Measurements from ENCODE around the gene TMEM175.

TMEM175 gene

DNA sequence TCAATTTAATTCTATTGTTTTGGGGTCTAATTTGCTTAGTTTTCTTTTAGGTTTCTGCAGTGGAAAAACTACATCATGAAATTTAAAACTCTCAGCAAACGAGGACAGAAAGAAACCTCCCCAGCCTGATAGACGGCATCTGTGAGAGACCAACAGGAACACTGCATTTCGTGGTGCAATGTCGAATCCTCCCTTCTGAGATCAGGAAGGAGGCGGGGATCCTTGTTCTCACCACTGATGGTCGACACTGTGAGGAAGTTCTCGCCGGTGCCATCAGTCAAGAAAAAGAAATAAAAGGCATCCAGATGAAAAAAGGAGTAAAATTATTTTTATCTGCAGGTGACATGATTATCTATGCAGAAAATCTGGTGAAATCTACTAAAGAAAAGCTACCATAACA is 16.7 kb upstream of the TMEM175 start:
- Histone ChIP-seq H3K4me3 (ENCODE audit: low read depth, low read length) (no peak overlapping the region), H3K27ac (ENCODE audit: extremely low read depth, low read depth, low read length) (no peak overlapping the region), H3K36me3 (ENCODE audit: control insufficient read depth in 2 of 2, insufficient read depth in 1 of 2, low read length in 2 of 2) (peaks cover 0 to 28% of the 10 kb centered on the region in 2 experiments; a peak in 1 of 3 replicates), H3K9me3 (ENCODE audit: control insufficient read depth, insufficient read depth, low read depth, low read length) (no peaks in the 10 kb centered on the region), H3K4me1 (ENCODE audit: control insufficient read depth, insufficient read depth, low read length) (no peaks in the 10 kb centered on the region)
- ChIA-PET POLR2A (no interaction called here), CTCF (no interaction called here)
- TF ChIP-seq ZNF350 (tag by site-specific recombination; IDR thresholded peaks at IDR 0.05), result no peak
- no peak for TF ChIP-seq ZNF274 (IDR thresholded peaks at IDR 0.05; ENCODE audit: low read length)
- no peak for TF ChIP-seq ZNF274 (tag by site-specific recombination; IDR thresholded peaks at IDR 0.05; ENCODE audit: borderline replicate concordance)
- no peak for TF ChIP-seq ZNF626 (tag by site-specific recombination; IDR thresholded peaks at IDR 0.05)
- no peak for TF ChIP-seq SETDB1 (IDR thresholded peaks at IDR 0.05; ENCODE audit: insufficient read length, low read length)
- TF ChIP-seq ZNF132 (tag by site-specific recombination; IDR thresholded peaks at IDR 0.05; ENCODE audit: borderline replicate concordance), result no peak
- TF ChIP-seq ZIC2 (tag by site-specific recombination; IDR thresholded peaks at IDR 0.05), result no peak
- TF ChIP-seq ZNF670 (tag by site-specific recombination; IDR thresholded peaks at IDR 0.05; ENCODE audit: low read depth), result no peak

DNA sequence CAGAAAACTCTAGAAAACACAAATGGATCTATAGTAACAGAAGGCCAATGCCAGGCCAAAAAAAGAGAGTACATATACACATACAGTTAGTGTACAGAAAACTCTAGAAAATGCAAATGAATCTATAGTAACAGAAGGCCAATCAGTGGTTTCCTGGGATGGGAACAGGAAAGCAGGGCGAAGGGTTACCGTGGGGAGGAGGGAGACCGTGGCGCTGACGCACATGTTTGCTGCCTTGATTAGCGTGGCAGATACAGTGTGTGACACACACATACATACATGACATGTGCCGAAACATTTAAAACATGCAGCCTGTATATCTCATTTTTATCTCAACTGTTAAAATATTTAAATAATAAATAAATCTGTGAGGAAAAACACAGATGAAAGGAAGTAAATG is 14.8 kb upstream of the TMEM175 start:
- no peak overlapping the region for H3K27ac ChIP-seq (ENCODE audit: extremely low read depth, low read depth, low read length)
- TF ChIP-seq, protein P1, sequence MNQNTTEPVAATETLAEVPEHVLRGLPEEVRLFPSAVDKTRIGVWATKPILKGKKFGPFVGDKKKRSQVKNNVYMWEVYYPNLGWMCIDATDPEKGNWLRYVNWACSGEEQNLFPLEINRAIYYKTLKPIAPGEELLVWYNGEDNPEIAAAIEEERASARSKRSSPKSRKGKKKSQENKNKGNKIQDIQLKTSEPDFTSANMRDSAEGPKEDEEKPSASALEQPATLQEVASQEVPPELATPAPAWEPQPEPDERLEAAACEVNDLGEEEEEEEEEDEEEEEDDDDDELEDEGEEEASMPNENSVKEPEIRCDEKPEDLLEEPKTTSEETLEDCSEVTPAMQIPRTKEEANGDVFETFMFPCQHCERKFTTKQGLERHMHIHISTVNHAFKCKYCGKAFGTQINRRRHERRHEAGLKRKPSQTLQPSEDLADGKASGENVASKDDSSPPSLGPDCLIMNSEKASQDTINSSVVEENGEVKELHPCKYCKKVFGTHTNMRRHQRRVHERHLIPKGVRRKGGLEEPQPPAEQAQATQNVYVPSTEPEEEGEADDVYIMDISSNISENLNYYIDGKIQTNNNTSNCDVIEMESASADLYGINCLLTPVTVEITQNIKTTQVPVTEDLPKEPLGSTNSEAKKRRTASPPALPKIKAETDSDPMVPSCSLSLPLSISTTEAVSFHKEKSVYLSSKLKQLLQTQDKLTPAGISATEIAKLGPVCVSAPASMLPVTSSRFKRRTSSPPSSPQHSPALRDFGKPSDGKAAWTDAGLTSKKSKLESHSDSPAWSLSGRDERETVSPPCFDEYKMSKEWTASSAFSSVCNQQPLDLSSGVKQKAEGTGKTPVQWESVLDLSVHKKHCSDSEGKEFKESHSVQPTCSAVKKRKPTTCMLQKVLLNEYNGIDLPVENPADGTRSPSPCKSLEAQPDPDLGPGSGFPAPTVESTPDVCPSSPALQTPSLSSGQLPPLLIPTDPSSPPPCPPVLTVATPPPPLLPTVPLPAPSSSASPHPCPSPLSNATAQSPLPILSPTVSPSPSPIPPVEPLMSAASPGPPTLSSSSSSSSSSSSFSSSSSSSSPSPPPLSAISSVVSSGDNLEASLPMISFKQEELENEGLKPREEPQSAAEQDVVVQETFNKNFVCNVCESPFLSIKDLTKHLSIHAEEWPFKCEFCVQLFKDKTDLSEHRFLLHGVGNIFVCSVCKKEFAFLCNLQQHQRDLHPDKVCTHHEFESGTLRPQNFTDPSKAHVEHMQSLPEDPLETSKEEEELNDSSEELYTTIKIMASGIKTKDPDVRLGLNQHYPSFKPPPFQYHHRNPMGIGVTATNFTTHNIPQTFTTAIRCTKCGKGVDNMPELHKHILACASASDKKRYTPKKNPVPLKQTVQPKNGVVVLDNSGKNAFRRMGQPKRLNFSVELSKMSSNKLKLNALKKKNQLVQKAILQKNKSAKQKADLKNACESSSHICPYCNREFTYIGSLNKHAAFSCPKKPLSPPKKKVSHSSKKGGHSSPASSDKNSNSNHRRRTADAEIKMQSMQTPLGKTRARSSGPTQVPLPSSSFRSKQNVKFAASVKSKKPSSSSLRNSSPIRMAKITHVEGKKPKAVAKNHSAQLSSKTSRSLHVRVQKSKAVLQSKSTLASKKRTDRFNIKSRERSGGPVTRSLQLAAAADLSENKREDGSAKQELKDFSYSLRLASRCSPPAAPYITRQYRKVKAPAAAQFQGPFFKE (tag by site-specific recombination; IDR thresholded peaks at IDR 0.05; ENCODE audit: borderline replicate concordance), result no peak
- TF ChIP-seq ZBTB48 (tag by site-specific recombination; IDR thresholded peaks at IDR 0.05), result no peak
- TF ChIP-seq ZNF133 (tag by site-specific recombination; IDR thresholded peaks at IDR 0.05), result no peak
- TF ChIP-seq, protein P2, sequence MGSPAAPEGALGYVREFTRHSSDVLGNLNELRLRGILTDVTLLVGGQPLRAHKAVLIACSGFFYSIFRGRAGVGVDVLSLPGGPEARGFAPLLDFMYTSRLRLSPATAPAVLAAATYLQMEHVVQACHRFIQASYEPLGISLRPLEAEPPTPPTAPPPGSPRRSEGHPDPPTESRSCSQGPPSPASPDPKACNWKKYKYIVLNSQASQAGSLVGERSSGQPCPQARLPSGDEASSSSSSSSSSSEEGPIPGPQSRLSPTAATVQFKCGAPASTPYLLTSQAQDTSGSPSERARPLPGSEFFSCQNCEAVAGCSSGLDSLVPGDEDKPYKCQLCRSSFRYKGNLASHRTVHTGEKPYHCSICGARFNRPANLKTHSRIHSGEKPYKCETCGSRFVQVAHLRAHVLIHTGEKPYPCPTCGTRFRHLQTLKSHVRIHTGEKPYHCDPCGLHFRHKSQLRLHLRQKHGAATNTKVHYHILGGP (tag by site-specific recombination; IDR thresholded peaks at IDR 0.05), result no peak
- no peak for TF ChIP-seq ZNF19 (tag by site-specific recombination; IDR thresholded peaks at IDR 0.05; ENCODE audit: low read depth)
- TF ChIP-seq ZNF37A (tag by site-specific recombination; IDR thresholded peaks at IDR 0.05), result no peak
- no peak for TF ChIP-seq ZNF514 (tag by site-specific recombination; IDR thresholded peaks at IDR 0.05)
- no peak for TF ChIP-seq ZNF518A (tag by site-specific recombination; conservative IDR thresholded peaks at IDR 0.05; ENCODE audit: low read depth)
- TF ChIP-seq ZNF626 (tag by site-specific recombination; IDR thresholded peaks at IDR 0.05), result no peak
- TF ChIP-seq ZNF112 (tag by site-specific recombination; IDR thresholded peaks at IDR 0.05), result no peak
- no peak for TF ChIP-seq ZNF311 (tag by site-specific recombination; IDR thresholded peaks at IDR 0.05; ENCODE audit: borderline replicate concordance)
- no peak for TF ChIP-seq ZNF776 (tag by site-specific recombination; IDR thresholded peaks at IDR 0.05; ENCODE audit: borderline replicate concordance)
- no peak for TF ChIP-seq ZNF423 (tag by site-specific recombination; IDR thresholded peaks at IDR 0.05)
- TF ChIP-seq ZSCAN23 (tag by site-specific recombination; IDR thresholded peaks at IDR 0.05), result no peak
- TF ChIP-seq ZFP3 (tag by site-specific recombination; IDR thresholded peaks at IDR 0.05; ENCODE audit: low read depth), result no peak

More for the DNA sequence above, 14.8 kb upstream of the TMEM175 start:
- ChIA-PET CTCF (no interaction called here), POLR2A (interaction anchor here (1.4 kb wide), 1 partner anchor 15 kb away, joined by 3 read pairs; the partner anchor contains the start of genes GAK and TMEM175)
- H3K9me3 ChIP-seq (ENCODE audit: control insufficient read depth, insufficient read depth, low read depth, low read length), result no peaks in the 10 kb centered on the region
- no peak overlapping the region for H3K4me3 ChIP-seq (ENCODE audit: low read depth, low read length)
- H3K36me3 ChIP-seq (ENCODE audit: control insufficient read depth in 2 of 2, insufficient read depth in 1 of 2, low read length in 2 of 2), result peaks cover 0 to 10% of the 10 kb centered on the region in 2 experiments; a peak in 1 of 3 replicates
- no peaks in the 10 kb centered on the region for H3K4me1 ChIP-seq (ENCODE audit: control insufficient read depth, insufficient read depth, low read length)

Measured in HEK293 (cell line).